Cardiac muscle cell (in vitro differentiated cells and primary cell): ENCODE results near the gene C6orf52. TPM values are rescaled to one million over a fixed set of nuclear protein-coding genes. Genes with fewer than 3 reads are reported as not detected.

Source experiments
- DNase-seq, 2 donors: peaks; one replicate each; pipeline versions ENCODE4 v3.0.0 to v3.0.0-alpha.2; 2010 to 2017; ENCODE audit warnings: low read depth in 1 of 2, low spot score in 1 of 2
- H3K27ac ChIP-seq: fragments of 200-600 bp; sonication (generic); 2 replicates; pipeline ENCODE4 v1.5.1; 2016
- H3K27me3 ChIP-seq: fragments of 200-600 bp; sonication (generic); 2 replicates; pipeline ENCODE4 v1.6.0; 2016; ENCODE audit warnings: control low read depth
- H3K36me3 ChIP-seq: fragments of 200-600 bp; sonication (generic); 2 replicates; pipeline ENCODE4 v1.5.1; 2016; ENCODE audit warnings: control low read depth
- H3K4me1 ChIP-seq: fragments of 200-600 bp; sonication (generic); 2 replicates; pipeline ENCODE4 v1.8.1; 2017; ENCODE audit warnings: low read depth, mild to moderate bottlenecking, mixed run types
- H3K4me3 ChIP-seq: fragments of 200-600 bp; sonication (generic); 2 replicates; pipeline ENCODE4 v1.5.1; 2016; ENCODE audit warnings: mild to moderate bottlenecking
- H3K9me3 ChIP-seq: fragments of 200-600 bp; sonication (generic); 2 replicates; pipeline ENCODE4 v1.5.1; 2017; ENCODE audit warnings: low read depth, mild to moderate bottlenecking, control low read depth
- CTCF ChIP-seq: IDR thresholded peaks from 2 replicates; pipeline ENCODE4 v1.5.1; 2012; ENCODE audit warnings: low read depth, mild to moderate bottlenecking, low read length
- polyA plus RNA-seq: library from polyadenylated mRNA; unstranded; fragments of >200 nt; fragmentation: Nextera tagmentation; extraction: Ambion mirVana; gene quantifications from 2 replicates; pipeline ENCODE4 v1.2.1, GENCODE V29; 2016
- total RNA-seq: library from RNA; depleted of rRNA; stranded (reverse); fragments of >200 nt; gene quantifications from 2 replicates; pipeline ENCODE4 v1.2.3, GENCODE V29; 2016

The C6orf52 gene
- total and polyA plus RNA-seq, 2 experiments from 2014 or later: 2.1 to 3.6 TPM

- H3K36me3 ChIP-seq: no peaks in the 10 kb centered on the region
- H3K4me1 ChIP-seq: peaks cover 12% of the 10 kb centered on the region
- TF ChIP-seq CTCF: no peak
- peak in 1 of 2 donors; percentile 25 for DNase-seq
- no peak overlapping the region for H3K4me3 ChIP-seq
- H3K9me3 ChIP-seq: no peaks in the 10 kb centered on the region
- H3K27me3 ChIP-seq: no peaks in the 10 kb centered on the region
- H3K27ac ChIP-seq: no peak overlapping the region
Observed at GRCh38 chr6:10719964-10720264, 25.5 kb upstream of the C6orf52 start.

- H3K4me3 ChIP-seq: no peak overlapping the region
- no peak for TF ChIP-seq CTCF
- H3K4me1 ChIP-seq: peaks cover 7% of the 10 kb centered on the region
- H3K9me3 ChIP-seq: no peaks in the 10 kb centered on the region
- no peaks in the 10 kb centered on the region for H3K36me3 ChIP-seq
- no peaks in the 10 kb centered on the region for H3K27me3 ChIP-seq
- DNase-seq: peak in 1 of 2 donors; percentile 19
- H3K27ac ChIP-seq: no peak overlapping the region
Observed at GRCh38 chr6:10719296-10719963, 25.0 kb upstream of the C6orf52 start.

- TF ChIP-seq CTCF: no peak
- Histone ChIP-seq H3K9me3 (no peaks in the 10 kb centered on the region), H3K4me1 (no peaks in the 10 kb centered on the region), H3K4me3 (no peak overlapping the region), H3K36me3 (peaks cover 1% of the 10 kb centered on the region), H3K27ac (no peak overlapping the region), H3K27me3 (no peaks in the 10 kb centered on the region)
- DNase-seq: no peak
Observed at GRCh38 chr6:10713962-10714361, 19.5 kb upstream of the C6orf52 start.

- no peaks in the 10 kb centered on the region for H3K9me3 ChIP-seq
- no peak for DNase-seq
- H3K4me1 ChIP-seq: peaks cover 17% of the 10 kb centered on the region
- no peak overlapping the region for H3K4me3 ChIP-seq
- H3K27ac ChIP-seq: no peak overlapping the region
- no peak for TF ChIP-seq CTCF
- H3K36me3 ChIP-seq: peaks cover under 1% of the 10 kb centered on the region
- H3K27me3 ChIP-seq: no peaks in the 10 kb centered on the region
Observed at GRCh38 chr6:10696655-10697054, 2.2 kb upstream of the C6orf52 start.

GRCh38 chr6:10695086-10695657, 756 bp upstream of the C6orf52 start:
- Histone ChIP-seq H3K36me3 (no peaks in the 10 kb centered on the region), H3K27ac (peak overlapping the region; percentile 99), H3K4me1 (peaks cover 20% of the 10 kb centered on the region), H3K4me3 (peak overlapping the region; percentile 92), H3K27me3 (no peaks in the 10 kb centered on the region), H3K9me3 (no peaks in the 10 kb centered on the region)
- DNase-seq: no peak
- no peak for TF ChIP-seq CTCF
